HepG2 (cell line): ENCODE data around the gene STX8. TPM values are rescaled to one million over a fixed set of nuclear protein-coding genes. Genes with fewer than 3 reads are reported as not detected.

Experiments
- ATAC-seq: fragments of 200-7000 bp; cut with Tn5 transposase; 3 replicates; pipeline ENCODE4 v1.9.1; 2020; ENCODE audit warnings: mild to moderate bottlenecking, moderate library complexity
- BruUV-seq: library from RNA; stranded (reverse); fragments of 400-500 nt; replicated peaks from 2 replicates; lab custom pipeline; 2021; lab: Mats Ljungman, UMichigan
- CTCF ChIA-PET: fragments of 300-600 bp; formaldehyde crosslinking; extraction: SDS; loops from one replicate; lab custom pipeline; 2021; ENCODE audit warnings: low total read pairs, inconsistent platforms, low intra/inter-chr PET ratio; lab: Yijun Ruan, JAX
- POLR2A ChIA-PET: fragments of 350-600 bp; sonication (Branson Sonifier 250); formaldehyde crosslinking; loops from one replicate; lab custom pipeline; 2020; ENCODE audit warnings: antibody characterized with exemption, inconsistent platforms; lab: Yijun Ruan, JAX
- DNase-seq: peaks from one replicate; pipeline ENCODE4 v3.0.0-alpha.2; 2015; ENCODE audit warnings: low spot score
- FAIRE-seq: peaks from 3 replicates; lab custom pipeline; 2011; peaks lifted over from hg19 to GRCh38; lab: Jason Lieb, UNC
- H2AFZ ChIP-seq: one replicate; pipeline ENCODE4 v1.6.1; 2011; ENCODE audit warnings: low read length, inconsistent platforms
- H3K27ac ChIP-seq: fragments of 300-600 bp; 3 replicates; pipeline ENCODE4 v1.8.0; 2011; ENCODE audit warnings: mixed run types, mild to moderate bottlenecking, mixed read lengths, low read length, inconsistent platforms; ENCODE audit not compliant: insufficient read depth; ENCODE audit errors: extremely low read length
- H3K27me3 ChIP-seq, 2 experiments: fragments of 200-600 bp in 1 of 2; 2 replicates in 1 of 2; 3 replicates in 1 of 2; pipeline versions ENCODE4 v1.6.0 to v1.8.0; 2011; ENCODE audit warnings: low read length in 2 of 2, mild to moderate bottlenecking in 2 of 2, moderate library complexity in 2 of 2, inconsistent platforms in 1 of 2; ENCODE audit not compliant: insufficient read depth in 2 of 2, control insufficient read depth in 1 of 2
- H3K36me3 ChIP-seq, 2 experiments: fragments of 200-600 bp in 1 of 2; replicated peaks in 1 of 2; 2 replicates in 1 of 2; 3 replicates in 1 of 2; pipeline versions ENCODE4 v1.5.1 to v1.8.0; 2011; ENCODE audit warnings: low read length in 2 of 2, inconsistent platforms in 1 of 2; ENCODE audit not compliant: insufficient read depth in 2 of 2, control insufficient read depth in 1 of 2
- H3K4me1 ChIP-seq: 2 replicates; pipeline ENCODE4 v1.5.1; 2012; ENCODE audit warnings: low read length, inconsistent platforms; ENCODE audit not compliant: insufficient read depth
- H3K4me2 ChIP-seq: 2 replicates; pipeline ENCODE4 v1.6.0; 2011; ENCODE audit warnings: low read depth, low read length, inconsistent platforms
- H3K4me3 ChIP-seq, 3 experiments: fragments of 200-600 bp in 1 of 3; sonication (generic), shearing (Covaris generic) in 1 of 3; replicated peaks in 1 of 3; 2 replicates each; pipeline ENCODE4 v1.5.1; 2011 to 2016; ENCODE audit warnings: low read length in 3 of 3, inconsistent platforms in 2 of 3, low read depth in 2 of 3, mild to moderate bottlenecking in 2 of 3, control low read depth in 1 of 3, mixed read lengths in 1 of 3; ENCODE audit not compliant: insufficient read depth in 1 of 3
- H3K79me2 ChIP-seq: one replicate; pipeline ENCODE4 v1.6.1; 2011; ENCODE audit warnings: low read length, inconsistent platforms; ENCODE audit not compliant: insufficient read depth
- H3K9ac ChIP-seq: 2 replicates; pipeline ENCODE4 v1.6.0; 2011; ENCODE audit warnings: mild to moderate bottlenecking, low read depth, low read length, inconsistent platforms; ENCODE audit not compliant: insufficient read depth
- H3K9me3 ChIP-seq: 2 replicates; pipeline ENCODE4 v1.5.1; 2012; ENCODE audit warnings: mild to moderate bottlenecking, low read length
- H4K20me1 ChIP-seq: 2 replicates; pipeline ENCODE4 v1.6.0; 2011; ENCODE audit warnings: inconsistent platforms, mild to moderate bottlenecking, low read length, moderate library complexity; ENCODE audit not compliant: insufficient read depth
- GPN1 ChIP-seq: sonication (generic); formaldehyde crosslinking; IDR thresholded peaks from 2 replicates; pipeline ENCODE4 v1.5.1; 2020; ENCODE audit warnings: missing genetic modification reagents, borderline replicate concordance
- IRX3 ChIP-seq: sonication (generic); formaldehyde crosslinking; IDR thresholded peaks from 2 replicates; pipeline ENCODE4 v1.8.1; 2023; ENCODE audit warnings: mild to moderate bottlenecking, low read depth, missing genetic modification reagents, borderline replicate concordance
- KDM3A ChIP-seq: IDR thresholded peaks from 2 replicates; pipeline ENCODE4 v1.6.1; 2018; ENCODE audit warnings: low read depth, missing compliant biosample characterization
- KDM4B ChIP-seq: sonication (generic); formaldehyde crosslinking; IDR thresholded peaks from 2 replicates; pipeline ENCODE4 v1.4.0; 2020; ENCODE audit warnings: missing genetic modification reagents
- KIAA2018 ChIP-seq: sonication (generic); formaldehyde crosslinking; IDR thresholded peaks from 2 replicates; pipeline ENCODE4 v1.5.0; 2020; ENCODE audit warnings: mild to moderate bottlenecking, missing genetic modification reagents, borderline replicate concordance
- MXI1 ChIP-seq: IDR thresholded peaks from 3 replicates; pipeline ENCODE4 v1.6.1; 2012; ENCODE audit warnings: low read depth, low read length, inconsistent platforms, borderline replicate concordance
- NR2F1 ChIP-seq, 2 experiments: fragments of 450-650 bp in 1 of 2; formaldehyde crosslinking in 1 of 2; IDR thresholded peaks; 2 replicates each; pipeline versions ENCODE4 v1.5.0 to v1.6.1; 2016 to 2020; ENCODE audit warnings: mild to moderate bottlenecking in 1 of 2, missing compliant biosample characterization in 1 of 2, missing genetic modification reagents in 1 of 2, moderate library complexity in 1 of 2
- RARG ChIP-seq: sonication (generic); formaldehyde crosslinking; IDR thresholded peaks from 2 replicates; pipeline ENCODE4 v1.4.0; 2020; ENCODE audit warnings: low read depth, mild to moderate bottlenecking, missing genetic modification reagents
- SYNCRIP ChIP-seq: fragments of 200-400 bp; formaldehyde crosslinking; IDR thresholded peaks from 2 replicates; pipeline ENCODE4 v1.6.1; 2018; ENCODE audit warnings: mild to moderate bottlenecking, low read depth, low read length; ENCODE audit not compliant: insufficient read depth
- TFAP4 ChIP-seq: sonication (generic); IDR thresholded peaks from 2 replicates; pipeline ENCODE4 v1.6.1; 2016; ENCODE audit warnings: low read depth, borderline replicate concordance
- ZBTB37 ChIP-seq: sonication (generic); formaldehyde crosslinking; IDR thresholded peaks from 2 replicates; pipeline ENCODE4 v1.4.0; 2020; ENCODE audit warnings: mild to moderate bottlenecking, missing genetic modification reagents
- ZNF160 ChIP-seq: sonication (generic); formaldehyde crosslinking; IDR thresholded peaks from 2 replicates; pipeline ENCODE4 v1.8.0; 2022; ENCODE audit warnings: mild to moderate bottlenecking, inconsistent platforms, missing genetic modification reagents
- ZNF33A ChIP-seq: sonication (generic); formaldehyde crosslinking; IDR thresholded peaks from 2 replicates; pipeline ENCODE4 v1.5.1; 2020; ENCODE audit warnings: missing genetic modification reagents, mild to moderate bottlenecking, moderate library complexity, borderline replicate concordance
- ZNF383 ChIP-seq: sonication (generic); formaldehyde crosslinking; IDR thresholded peaks from 2 replicates; pipeline ENCODE4 v1.4.0; 2020; ENCODE audit warnings: missing genetic modification reagents, mild to moderate bottlenecking, borderline replicate concordance
- ZNF468 ChIP-seq: sonication (generic); formaldehyde crosslinking; IDR thresholded peaks from 2 replicates; pipeline ENCODE4 v1.8.0; 2022; ENCODE audit warnings: mild to moderate bottlenecking, moderate library complexity, missing genetic modification reagents
- ZNF652 ChIP-seq: IDR thresholded peaks from 2 replicates; pipeline ENCODE4 v1.6.1; 2016; ENCODE audit warnings: low read depth, borderline replicate concordance
- WGBS: methylation state at CpG from one replicate; pipeline ENCODE4 v1.1.6; 2017; ENCODE audit warnings: low lambda C conversion rate; 5-methylcytosine and 5-hydroxymethylcytosine counted together
- in situ Hi-C: cut with HindIII; loops from 2 replicates; pipeline ENCODE4 v1.10.0; 2017; ENCODE audit warnings: low pct_unique_long_range_greater_than_20kb; ENCODE audit not compliant: extremely low pct_ligation_motif_present
- intact Hi-C: fragments of 100-400 bp; cut with micrococcal nuclease; formaldehyde crosslinking; loops from one replicate; pipeline ENCODE4 v1.10.0; 2022; ENCODE audit not compliant: unreplicated experiment
- polyA plus RNA-seq, 8 experiments: library from polyadenylated mRNA; depleted of rRNA in 3 of 8; stranded (reverse) in 7 of 8; unstranded in 1 of 8; fragments of >200 nt; fragmentation: Illumina TruSeq in 4 of 8; extraction: Trizol in 4 of 8; gene quantifications; 2 replicates each; pipeline versions ENCODE4 v1.2.1 to v1.2.3, GENCODE V29; 2011 to 2016; ENCODE audit warnings: low read depth in 4 of 8, missing spikeins in 1 of 8, mixed read lengths in 1 of 8; ENCODE audit not compliant: insufficient read depth in 1 of 8
- total RNA-seq, 5 experiments: library from RNA; depleted of rRNA; stranded (reverse); fragments of >200 nt; fragmentation: Illumina TruSeq; extraction: Trizol; gene quantifications; 2 replicates each; pipeline ENCODE4 v1.2.3, GENCODE V29; 2016; ENCODE audit warnings: low read depth in 1 of 5

Gene STX8
- total and polyA plus RNA-seq, 2 of the 13 experiments (the other 11 are each of a cell fraction or from before 2014, with no cell fraction given): 36.4 to 53.6 TPM

GRCh38 chr17:9457005-9457404, 118.6 kb downstream of the STX8 start:
- Histone ChIP-seq H3K9me3 (no peaks in the 10 kb centered on the region), H3K4me2 (no peak overlapping the region), H3K4me1 (peaks cover 17% of the 10 kb centered on the region), H3K27me3 (no peaks in the 10 kb centered on the region), H3K27ac (no peak overlapping the region), H2AFZ (no peak overlapping the region), H3K36me3 (no peaks in the 10 kb centered on the region), H3K4me3 (no peak overlapping the region), H3K79me2 (no peaks in the 10 kb centered on the region), H3K9ac (no peak overlapping the region), H4K20me1 (no peaks in the 10 kb centered on the region)
- no peak for FAIRE-seq
- ChIA-PET CTCF (no interaction called here), POLR2A (no interaction called here)
- intact Hi-C loops (no loop called here), in situ Hi-C loops (no loop called here)
- 79% methylated on average over 6 of the region's 6 CpGs for WGBS
- ATAC-seq: no peak
- BruUV-seq: no TSS peak
- no peak for DNase-seq
- TF ChIP-seq ZNF383: no peak
- TF ChIP-seq RARG (CRISPR knock-in tag): no peak
- no peak for TF ChIP-seq KDM4B (CRISPR knock-in tag)
- no peak for TF ChIP-seq KDM3A (CRISPR knock-in tag)
- TF ChIP-seq SYNCRIP: no peak
- no peak for TF ChIP-seq NR2F1 (CRISPR knock-in tag; IDR thresholded peaks at IDR 0.05)
- no peak for TF ChIP-seq ZNF652 (CRISPR knock-in tag)
- no peak for TF ChIP-seq ZNF33A
- no peak for TF ChIP-seq TFAP4
- no peak for TF ChIP-seq GPN1 (CRISPR knock-in tag)
- no peak for TF ChIP-seq MXI1
- TF ChIP-seq KIAA2018 (CRISPR knock-in tag): no peak
- TF ChIP-seq ZNF160 (CRISPR knock-in tag): no peak
- no peak for TF ChIP-seq ZNF468 (CRISPR knock-in tag)
- TF ChIP-seq IRX3: no peak
- TF ChIP-seq ZBTB37: no peak
